HG02870 (cell line): ENCODE data around the gene ZNF697.
"Not testable (repeated sequence)": the region's sequence is repeated elsewhere in the genome, so short reads cannot be mapped to it uniquely, and the experiment has no call there.

Source experiments
- ATAC-seq: cut with Tn5 transposase; IDR thresholded peaks from one replicate; pipeline ENCODE4 v1.9.1; 2021; ENCODE audit warnings: mild to moderate bottlenecking, moderate library complexity; ENCODE audit not compliant: unreplicated experiment

ZNF697 gene

DNA sequence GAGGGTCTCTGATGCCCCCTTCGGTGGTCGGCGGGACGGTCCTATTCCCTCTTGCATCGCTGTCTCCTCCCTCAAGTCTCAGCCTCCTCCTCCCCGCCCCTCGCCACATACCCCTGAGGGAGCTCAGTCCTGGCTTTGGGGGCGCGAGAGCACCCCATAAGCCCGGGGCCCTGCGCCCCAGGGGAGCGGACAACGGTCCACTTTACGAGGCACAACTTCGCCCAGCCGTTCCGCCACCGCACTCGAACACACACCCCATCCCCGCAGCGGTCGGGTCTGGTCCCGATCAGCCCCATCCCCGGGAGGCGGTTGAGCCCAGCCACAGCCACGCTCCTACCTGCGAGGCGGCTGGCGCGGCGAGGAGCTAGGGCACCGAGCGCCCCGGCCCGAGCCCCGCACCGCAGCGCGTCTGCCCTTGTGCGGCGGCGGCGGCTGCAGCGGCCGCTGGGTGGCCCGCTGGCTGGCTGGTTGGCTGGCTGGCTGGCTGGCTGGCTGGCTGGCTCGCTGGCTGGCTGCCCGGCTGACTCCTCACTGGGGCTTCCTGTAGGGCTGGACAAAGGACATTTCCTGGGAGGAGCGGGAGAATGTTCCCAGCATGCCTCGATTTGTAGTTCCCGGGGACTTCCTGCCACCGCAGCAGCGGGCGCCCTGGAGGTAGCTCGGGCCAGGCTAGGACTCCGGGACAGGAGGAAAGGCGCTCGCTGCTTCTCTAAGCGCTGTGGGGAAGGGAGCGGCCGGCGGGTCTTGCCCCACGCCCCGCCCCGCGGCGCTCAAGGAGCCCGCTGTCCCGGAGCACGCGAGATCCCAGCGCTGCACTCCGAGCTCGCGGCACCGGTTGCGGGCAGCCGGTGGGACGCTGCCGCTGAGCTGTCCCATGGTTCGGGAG lies at the start of gene ZNF697:
Gene ZNF697, minus strand, starts transcription at position 533 of the 886 bp plus-strand sequence. CDS start 22,166 bp downstream, outside the sequence.
- peak; percentile 59 for ATAC-seq

DNA sequence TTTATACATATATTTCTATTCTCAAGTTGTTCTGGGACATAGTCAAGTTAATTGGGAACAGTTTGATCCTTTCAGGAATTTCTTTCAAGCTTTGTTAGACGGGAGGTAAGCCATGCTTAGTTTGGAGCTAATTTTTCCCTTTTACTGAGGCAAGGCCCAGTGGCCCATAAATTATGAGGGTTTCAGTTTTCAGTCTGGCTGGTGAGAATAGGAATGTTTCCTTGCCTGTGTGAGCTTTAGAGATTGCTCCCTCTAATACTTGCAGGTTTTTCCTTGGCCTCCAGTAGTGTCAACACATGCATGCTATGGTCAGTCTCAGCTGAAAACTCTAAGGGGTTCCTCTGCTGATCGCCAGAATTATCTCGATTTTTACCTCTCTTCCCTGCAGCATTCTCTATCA lies 49.5 kb upstream of the ZNF697 start:
- no peak for ATAC-seq

DNA sequence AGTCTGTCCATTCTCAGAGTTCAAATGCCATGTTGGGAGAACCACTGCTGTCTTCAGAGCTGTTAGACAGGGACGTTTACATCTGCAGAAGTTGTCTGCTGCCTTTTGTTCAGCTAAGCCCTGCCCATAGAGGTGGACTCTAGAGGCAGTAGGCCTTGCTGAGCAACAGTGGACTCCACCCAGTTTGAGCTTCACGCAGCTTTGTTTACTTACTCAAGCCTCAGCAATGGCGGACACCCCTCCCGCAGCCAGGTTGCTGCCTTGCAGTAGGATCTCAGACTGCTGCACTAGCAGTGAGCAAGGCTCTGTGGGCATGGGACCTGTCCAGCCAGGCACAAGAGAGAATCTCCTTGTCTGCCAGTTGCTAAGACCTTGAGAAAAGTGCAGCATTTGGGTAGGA lies 48.8 kb upstream of the ZNF697 start:
- not testable (repeated sequence) for ATAC-seq

DNA sequence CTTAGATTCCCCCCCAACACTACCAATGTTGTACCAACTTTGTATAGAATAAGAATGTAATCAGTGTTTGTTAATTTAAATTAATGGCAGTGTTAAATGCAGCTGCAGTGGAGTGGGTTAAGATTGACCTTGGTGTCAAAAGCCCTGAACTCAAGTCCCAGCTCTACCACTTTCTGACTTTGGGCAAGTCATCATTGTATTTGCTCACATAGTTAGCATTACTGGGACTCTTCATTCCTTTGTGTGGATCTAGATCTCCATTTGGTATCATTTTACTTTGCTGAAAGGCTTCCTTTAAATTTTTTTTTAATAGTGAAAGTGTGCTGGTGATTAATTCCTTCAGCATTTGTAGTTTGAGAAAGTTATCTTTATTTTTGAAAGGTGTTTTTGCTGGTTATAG lies 41.4 kb upstream of the ZNF697 start:
- no peak for ATAC-seq

DNA sequence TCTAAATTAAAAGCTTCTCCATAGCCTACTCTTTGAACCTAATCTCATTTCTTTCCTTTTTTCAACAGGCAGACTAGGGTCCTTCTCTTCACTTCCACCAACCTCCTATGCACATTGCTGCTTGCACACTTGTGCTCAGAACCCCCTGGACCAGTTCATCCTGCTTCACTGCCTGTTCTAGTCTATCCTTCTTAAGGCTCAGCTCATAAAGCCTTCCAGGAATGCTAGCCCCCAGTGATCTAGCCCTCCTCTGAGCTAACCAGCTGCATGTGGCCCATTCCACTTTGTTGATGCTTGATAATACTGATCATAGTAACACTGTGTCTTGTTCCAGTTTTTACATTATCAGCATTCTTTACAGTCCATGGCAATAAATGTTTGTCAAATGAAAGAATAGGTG lies 40.7 kb upstream of the ZNF697 start:
- no peak for ATAC-seq

DNA sequence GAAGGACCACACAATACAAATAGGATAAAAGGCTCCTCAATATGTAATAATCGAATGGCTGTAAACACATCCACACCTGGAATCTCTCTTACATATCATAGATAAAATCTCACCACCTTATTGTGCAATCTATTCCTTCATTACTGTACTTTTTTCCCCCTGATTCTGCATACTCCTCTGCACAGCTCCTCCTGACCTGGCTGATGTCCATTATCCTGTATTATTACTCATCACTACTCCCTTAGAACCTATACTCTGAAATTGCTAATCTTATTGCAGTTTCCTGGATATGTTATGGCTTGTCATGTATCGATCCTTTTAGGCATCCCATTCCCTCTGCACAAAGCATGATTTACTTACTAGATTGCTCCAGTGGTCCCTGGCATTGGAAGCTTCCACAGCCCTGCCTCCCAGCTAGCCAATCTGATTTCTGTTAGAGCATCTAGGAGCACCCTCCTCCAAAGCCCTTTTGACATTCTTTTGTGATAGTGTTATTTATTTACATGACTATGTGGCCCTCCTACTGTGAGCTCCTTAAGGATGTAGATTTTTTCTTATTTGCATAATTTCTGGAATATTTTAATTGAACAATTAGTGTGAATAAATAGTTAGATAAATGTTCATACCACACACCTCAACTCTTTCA lies 39.5 kb upstream of the ZNF697 start:
- no peak for ATAC-seq

DNA sequence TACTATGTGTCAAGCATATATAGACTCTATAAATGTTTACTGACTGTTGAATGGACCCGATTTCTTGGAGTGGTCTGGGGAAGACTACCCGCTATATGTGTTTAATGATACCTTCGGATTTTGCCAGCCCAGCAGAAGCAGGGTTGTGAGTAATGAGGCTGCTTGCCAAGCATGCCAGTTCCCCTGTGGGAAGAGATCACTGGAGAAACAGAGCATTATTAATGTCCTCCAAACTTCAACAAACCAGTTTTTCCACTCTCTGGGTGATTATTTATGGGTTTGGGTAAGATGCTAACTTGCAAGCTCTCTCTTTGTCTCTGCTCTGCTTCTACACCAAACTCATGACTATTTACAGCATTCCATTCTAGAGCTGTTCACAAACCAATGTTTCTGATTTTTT lies 38.6 kb upstream of the ZNF697 start:
- ATAC-seq: no peak

DNA sequence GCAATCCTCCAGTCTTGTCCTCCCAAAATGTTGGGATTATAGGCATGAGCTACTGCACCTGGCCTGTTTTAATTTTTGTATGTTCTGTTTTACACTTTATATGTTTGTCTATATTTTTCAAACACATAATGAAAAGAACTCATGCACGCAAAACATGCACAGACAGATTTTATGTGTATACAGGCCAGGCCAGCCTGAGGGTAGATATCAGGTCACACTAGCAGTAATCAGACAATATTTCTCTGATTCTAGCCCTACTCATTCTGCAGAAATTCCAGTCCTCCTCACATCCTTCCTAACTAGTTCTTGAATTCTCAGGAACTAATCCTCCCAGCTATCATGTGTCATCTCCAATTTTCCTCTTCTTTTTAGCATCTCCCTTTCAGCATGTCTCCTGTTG lies 35.8 kb upstream of the ZNF697 start:
- no peak for ATAC-seq

DNA sequence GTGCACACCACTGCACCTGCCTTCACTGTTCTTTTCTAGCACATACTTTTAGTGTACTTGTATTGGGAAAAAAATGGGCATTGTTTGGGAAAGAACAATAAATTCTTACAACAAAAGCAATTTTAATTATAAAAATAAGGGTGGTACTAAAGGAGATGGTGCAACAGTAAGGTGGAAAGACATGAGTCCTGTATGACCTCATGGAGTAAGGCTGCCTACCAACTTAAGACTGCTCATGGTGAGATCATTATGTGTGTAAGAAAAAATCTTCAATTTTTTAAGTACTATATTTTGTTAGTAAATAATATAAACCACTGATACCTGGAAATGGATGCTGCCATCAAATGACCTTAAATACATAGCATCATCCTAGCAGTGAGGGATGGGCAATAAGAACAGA lies 34.1 kb upstream of the ZNF697 start:
- no peak for ATAC-seq

DNA sequence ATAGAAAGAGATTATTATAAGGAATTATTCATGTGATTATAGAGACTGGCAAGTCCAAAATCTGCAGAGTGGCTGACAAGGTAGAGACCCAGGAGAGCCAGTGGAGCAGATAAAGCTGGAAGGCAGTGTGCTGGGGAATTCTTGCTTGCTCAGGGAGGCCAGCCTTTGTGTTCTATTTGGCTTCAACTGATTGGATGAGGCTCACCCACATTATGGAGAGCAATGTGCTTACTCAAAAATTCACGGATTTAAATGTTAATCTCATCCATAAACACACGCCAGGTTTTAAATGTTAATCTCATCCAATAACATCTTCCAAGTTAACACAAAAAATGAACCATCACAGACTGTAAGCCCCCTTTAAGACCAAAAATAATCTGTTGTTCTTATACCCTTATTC lies 33.5 kb upstream of the ZNF697 start:
- ATAC-seq: no peak

DNA sequence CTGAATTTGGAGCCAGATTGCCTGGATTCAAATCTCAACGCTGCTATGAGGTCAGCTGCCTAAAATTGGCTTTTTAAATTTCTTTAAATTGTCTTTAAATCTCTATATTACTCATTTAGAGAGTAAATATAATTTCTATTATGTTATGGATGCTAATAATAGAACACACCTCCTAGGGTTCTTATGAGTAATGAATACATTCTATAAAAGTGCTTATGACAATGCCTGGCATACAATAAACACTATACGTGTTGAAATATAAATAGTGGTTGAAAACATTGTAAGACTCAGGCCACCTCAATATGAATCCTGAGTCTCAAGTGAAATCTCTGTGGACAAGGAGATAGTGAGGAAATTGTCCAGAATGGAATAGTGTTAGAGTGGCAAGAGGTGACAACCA lies 32.7 kb upstream of the ZNF697 start:
- ATAC-seq: no peak

DNA sequence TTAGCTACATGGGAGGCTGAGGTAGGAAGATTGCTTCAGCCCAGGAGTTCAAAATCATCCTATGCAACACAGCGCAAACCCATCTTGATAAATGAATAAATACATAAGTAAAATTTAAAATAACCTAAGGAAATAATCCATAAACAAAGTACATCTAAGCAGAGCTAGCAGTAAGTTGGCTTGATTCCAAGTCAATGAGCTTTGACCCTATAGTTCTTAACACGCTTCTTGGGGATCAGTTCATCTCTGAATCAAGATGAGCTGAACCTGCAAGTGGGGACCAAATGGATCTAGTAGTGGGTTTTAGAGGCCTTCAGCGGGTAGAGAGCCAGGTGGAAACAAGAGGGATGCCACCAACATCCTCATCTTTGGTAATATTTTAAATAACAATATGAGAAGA lies 32.1 kb upstream of the ZNF697 start:
- ATAC-seq: no peak

DNA sequence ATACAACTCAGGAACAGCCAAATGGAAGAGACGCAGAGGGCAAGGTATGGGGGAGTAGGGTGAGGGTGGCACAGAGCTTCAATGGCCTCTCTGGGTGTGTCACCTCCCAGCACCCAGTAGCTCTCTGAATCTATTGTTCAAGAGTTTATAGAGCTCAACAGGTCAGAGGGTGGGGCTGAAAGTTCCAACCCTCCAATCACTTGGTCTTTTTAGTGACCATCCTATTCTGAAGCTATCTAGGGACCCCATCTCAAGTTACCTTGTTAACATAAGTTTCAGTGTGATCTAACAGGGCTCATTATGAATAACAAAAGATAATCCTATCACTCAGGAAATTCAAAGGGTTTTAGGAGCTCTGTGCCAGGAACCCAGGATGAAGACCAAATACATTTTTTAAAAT lies 31.2 kb upstream of the ZNF697 start:
- no peak for ATAC-seq

DNA sequence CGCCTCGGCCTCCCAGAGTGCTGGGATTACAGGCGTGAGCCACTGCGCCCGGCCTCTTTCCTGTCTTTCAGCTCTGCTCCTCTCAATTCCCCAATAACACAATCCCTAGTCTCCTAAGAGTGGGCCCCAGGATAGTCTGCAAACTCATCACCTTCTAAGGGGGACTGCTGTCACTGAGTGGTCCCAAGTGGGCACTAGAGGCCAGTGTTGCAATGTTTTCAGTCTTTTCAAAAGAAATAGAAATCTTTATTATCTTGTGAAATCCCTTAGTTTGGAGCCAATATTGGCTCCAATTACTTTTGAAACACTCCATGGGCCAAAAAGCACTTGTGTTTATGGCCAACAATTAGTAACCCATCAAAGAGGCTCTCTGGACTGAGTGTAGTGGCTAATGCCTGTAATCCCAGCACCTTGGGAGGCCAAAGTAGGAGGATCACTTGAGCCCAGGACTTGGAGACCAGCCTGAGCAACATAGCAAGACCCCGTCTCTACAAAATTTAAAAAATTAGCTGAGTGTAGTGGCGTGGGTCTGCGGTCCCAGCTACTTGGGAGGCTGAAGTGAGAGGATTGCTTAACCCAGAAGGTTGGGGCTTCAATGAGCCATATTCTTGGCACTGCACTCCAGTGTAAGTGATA lies 28.6 kb upstream of the ZNF697 start:
- ATAC-seq: no peak

DNA sequence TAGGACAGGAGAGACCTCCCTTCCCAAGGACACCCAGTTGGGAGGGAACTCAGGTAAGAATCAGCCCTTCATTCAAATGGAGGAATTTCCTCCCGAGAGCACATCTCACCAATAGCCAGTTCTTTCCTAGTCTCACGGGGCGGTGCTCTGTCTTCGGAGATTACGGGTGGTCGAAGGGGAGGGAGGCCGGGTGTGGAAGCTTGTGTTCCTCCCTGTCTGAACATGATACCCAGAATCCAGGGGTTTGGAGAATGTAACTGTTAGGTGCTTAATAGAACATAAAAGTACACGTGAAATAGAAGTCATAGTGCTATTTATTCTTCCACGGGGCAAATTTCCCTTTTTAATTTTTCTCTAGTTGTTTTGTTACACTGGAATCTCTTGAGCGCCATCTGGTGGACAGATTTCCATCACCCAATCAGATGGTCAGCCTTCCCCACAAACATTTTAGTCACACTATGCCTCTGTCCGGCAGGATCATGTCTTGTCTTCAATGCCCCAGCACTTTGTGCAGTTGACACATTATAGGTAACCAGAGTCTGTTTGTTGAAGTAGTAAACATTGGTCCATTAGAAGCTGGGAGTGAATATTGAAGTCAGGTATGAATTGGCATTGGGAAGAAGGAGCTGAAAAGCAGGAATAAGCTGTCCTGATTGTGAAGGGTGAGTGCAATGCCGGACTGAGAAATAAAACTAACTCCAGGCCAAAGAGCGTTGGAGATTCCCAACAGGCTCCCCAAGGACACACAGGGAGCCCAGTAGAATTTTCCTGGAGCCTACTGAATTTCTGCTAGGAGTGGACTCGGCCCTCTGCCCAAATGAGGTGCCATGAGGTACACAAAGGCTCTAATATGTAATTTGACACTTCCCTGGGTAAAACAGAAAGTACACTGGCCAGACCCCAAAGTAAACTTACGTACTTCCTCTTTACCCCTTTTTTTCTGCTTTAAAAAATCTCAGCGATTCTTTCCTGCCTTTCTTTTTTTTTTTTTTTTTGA lies 27.6 kb upstream of the ZNF697 start:
- no peak for ATAC-seq

DNA sequence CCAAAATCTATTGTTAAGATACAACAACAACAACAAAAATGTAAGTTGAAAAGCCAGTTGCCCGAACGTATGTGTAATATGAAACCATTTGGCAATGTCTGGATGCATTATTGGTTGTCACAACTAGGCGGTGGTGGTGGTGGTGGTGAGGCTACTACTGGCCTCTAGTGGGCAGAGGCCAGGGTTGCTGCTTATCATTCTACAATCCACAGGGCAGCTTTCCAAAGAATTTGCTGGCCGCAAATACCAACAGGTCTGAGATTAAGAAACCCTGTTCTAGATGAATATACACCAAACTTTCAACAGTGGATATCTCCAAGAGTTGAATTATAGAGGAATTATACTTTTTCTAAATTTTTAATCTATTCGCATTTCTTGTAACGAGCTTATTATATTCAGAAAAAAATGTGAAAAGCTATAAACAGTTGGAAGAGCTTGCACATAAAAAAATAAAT lies 26.8 kb upstream of the ZNF697 start:
- ATAC-seq: no peak

DNA sequence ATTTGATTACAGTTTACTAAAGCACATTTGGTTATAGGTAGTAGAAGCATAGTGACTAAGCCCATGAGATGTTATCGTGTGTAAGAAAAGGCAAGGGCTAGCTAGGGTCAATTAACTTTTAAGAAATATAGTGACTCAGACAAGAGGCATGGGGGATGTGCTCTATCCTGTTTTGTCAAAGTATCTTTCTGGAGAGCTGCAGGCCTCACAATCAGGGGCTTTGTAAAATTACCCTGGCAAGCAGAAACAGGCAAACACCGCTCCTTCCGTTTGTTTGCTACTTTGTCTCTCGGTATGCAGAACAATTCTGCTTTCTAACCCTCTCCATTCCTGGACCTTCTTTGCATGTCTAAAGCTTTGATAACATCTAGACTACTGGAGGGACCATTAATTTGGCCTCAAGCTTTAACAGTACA lies 26.1 kb upstream of the ZNF697 start:
- no peak for ATAC-seq

DNA sequence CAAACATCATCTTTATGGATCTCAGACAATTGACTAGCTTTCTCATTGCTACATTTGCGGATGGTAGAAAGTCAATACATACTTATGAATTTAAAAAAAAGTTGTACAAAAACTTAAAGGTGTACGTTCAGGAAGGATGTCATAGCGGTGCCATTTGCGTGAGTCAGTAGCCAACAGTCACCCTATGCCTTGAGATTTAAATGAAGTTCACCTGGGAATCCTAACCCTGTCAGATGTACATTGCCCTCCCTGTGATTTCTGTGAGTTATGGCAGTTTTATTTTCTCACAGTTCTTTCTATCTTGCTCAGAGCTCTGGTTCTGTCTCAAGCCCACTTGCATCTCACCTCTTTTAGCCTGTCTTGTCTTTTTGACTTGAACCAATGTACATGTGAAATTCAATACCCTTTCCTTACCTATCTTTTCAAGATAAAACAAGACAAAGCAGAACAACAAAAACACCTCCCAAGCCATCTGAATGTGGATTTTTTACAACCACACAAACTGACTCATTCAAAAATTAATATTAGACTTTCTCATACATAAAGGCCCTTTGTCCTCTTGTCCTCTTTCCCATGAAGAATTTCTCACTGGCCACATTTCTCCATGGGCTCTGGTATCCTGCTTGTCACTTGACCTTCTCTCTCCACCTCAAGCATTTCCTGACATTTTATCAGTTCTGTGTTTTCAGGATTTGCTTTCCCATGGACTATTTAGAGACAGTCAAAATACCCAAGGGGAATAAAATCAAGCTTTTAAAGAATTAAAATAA lies 25.3 kb upstream of the ZNF697 start:
- no peak for ATAC-seq

DNA sequence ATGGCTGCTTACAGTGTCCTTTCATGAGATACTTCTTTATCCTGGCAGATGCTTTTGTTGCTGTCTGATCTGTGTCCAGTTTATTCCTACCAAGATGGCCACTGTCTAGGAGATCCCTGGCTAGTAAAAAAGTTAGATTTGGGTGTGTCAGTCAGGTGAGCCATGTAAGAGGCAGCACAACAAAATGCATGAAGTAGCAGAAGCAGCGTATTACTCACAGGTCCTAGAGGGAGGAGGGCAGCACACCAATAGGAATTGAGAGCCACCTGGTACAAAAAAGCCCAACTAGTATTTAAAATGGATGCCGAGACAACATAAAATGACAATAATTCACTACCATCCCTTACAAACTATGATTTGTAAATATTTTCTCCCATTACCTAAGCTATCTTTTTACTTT lies 22.8 kb upstream of the ZNF697 start:
- ATAC-seq: no peak

DNA sequence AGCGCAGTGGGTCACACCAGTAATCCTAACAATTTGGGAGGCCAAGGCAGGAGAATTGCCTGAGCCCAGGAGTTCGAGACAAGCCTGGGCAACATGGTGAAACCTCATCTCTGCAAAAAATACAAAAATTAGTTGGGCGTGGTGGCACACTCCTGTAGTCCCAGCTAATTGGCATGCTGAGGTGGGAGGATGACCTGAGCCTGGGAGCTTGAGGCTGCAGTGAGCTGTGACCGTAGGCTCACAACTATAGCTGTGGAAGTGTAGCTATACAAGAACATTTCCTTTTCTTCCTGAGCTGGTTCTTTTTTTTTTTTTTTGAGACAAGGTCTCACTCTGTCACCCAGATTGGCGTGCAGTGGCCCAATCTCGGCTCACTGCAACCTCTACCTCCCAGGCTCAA lies 19.1 kb upstream of the ZNF697 start:
- no peak for ATAC-seq
